Stimulated activated CD4-positive, alpha-beta T cell treated with anti-CD3 and anti-CD28 coated beads, Interleukin-1b, Interleukin-23, amount 100 ng/mL, for 1 hour (primary cell): ENCODE results near the gene POLR1C.
"Not testable (repeated sequence)": the region's sequence is repeated elsewhere in the genome, so short reads cannot be mapped to it uniquely, and the experiment has no call there.

Experiments used
- DNase-seq, 2 donors: peaks; one replicate each; pipeline ENCODE4 v3.0.0-alpha.2; 2020; ENCODE audit warnings: low read depth in 2 of 2

POLR1C gene

GRCh38 chr6:43492673-43493072 is 24.2 kb upstream of the POLR1C start:
- DNase-seq, result no peak

GRCh38 chr6:43493230-43493629 is 23.7 kb upstream of the POLR1C start:
- DNase-seq, result no peak

- DNase-seq, result no peak
Observed at GRCh38 chr6:43493833-43494232, 23.1 kb upstream of the POLR1C start.

- no peak for DNase-seq
Observed at GRCh38 chr6:43494321-43494720, 22.6 kb upstream of the POLR1C start.

- DNase-seq, result no peak
Observed at GRCh38 chr6:43494766-43495165, 22.1 kb upstream of the POLR1C start.

GRCh38 chr6:43495409-43495941 is 21.4 kb upstream of the POLR1C start:
- DNase-seq, result no peak

GRCh38 chr6:43496370-43497128 is 20.3 kb upstream of the POLR1C start:
- no peak for DNase-seq

GRCh38 chr6:43497129-43497396 is 19.8 kb upstream of the POLR1C start:
- no peak for DNase-seq

GRCh38 chr6:43497689-43498088 is 19.2 kb upstream of the POLR1C start:
- DNase-seq, result no peak

- not testable (repeated sequence) for DNase-seq
Observed at GRCh38 chr6:43498291-43498690, 18.6 kb upstream of the POLR1C start.

- no peak for DNase-seq
Observed at GRCh38 chr6:43499028-43499815, 17.7 kb upstream of the POLR1C start.

- DNase-seq, result no peak
Observed at GRCh38 chr6:43500921-43501320, 16.0 kb upstream of the POLR1C start.

- no peak for DNase-seq
Observed at GRCh38 chr6:43502666-43503065, 14.2 kb upstream of the POLR1C start.

GRCh38 chr6:43503443-43503842 is 13.4 kb upstream of the POLR1C start:
- no peak for DNase-seq

GRCh38 chr6:43504756-43505593 is 11.9 kb upstream of the POLR1C start:
- no peak for DNase-seq

GRCh38 chr6:43505718-43506117 is 11.2 kb upstream of the POLR1C start:
- DNase-seq, result no peak

GRCh38 chr6:43506171-43506570 is 10.7 kb upstream of the POLR1C start:
- no peak for DNase-seq

GRCh38 chr6:43506667-43507471 is 10.0 kb upstream of the POLR1C start:
- DNase-seq, result peak; percentile 64 to 69

- DNase-seq, result no peak
Observed at GRCh38 chr6:43508481-43509141, 8.3 kb upstream of the POLR1C start.

GRCh38 chr6:43509142-43509983 is 7.5 kb upstream of the POLR1C start:
- no peak for DNase-seq
